Stomach (tissue), 9 donors: ENCODE data around the gene CAMK2G. TPM values are rescaled to one million over a fixed set of nuclear protein-coding genes. Genes with fewer than 3 reads are reported as not detected.
A peak's percentile ranks its signal among the peaks of the same experiment; 100 is the strongest.

Source experiments
- DNase-seq, 2 donors: peaks; one replicate each; pipeline versions ENCODE4 v3.0.0 to v3.0.0-alpha.2; 2013 to 2019
- H3K27ac ChIP-seq, 5 donors: fragments of 200-600 bp in 4 of 5; sonication (generic) in 4 of 5; one replicate each; pipeline ENCODE4 v1.5.1; 2013 to 2019; ENCODE audit warnings: mild to moderate bottlenecking in 1 of 5, moderate library complexity in 1 of 5
- H3K27me3 ChIP-seq, 3 donors: fragments of 200-600 bp; sonication (generic); one replicate each; pipeline ENCODE4 v1.5.1; 2017 to 2019; ENCODE audit warnings: mixed run types in 1 of 3
- H3K36me3 ChIP-seq, 4 donors: fragments of 200-600 bp; sonication (generic); 1 replicate in 3 of 4; 2 replicates in 1 of 4; pipeline ENCODE4 v1.5.1; 2016 to 2019
- H3K4me1 ChIP-seq, 4 donors: fragments of 200-600 bp; sonication (generic); one replicate each; pipeline ENCODE4 v1.5.1; 2016 to 2019
- H3K4me3 ChIP-seq, 4 donors: fragments of 200-600 bp; sonication (generic) in 3 of 4; one replicate each; pipeline ENCODE4 v1.5.1; 2016 to 2019; ENCODE audit warnings: mild to moderate bottlenecking in 1 of 4
- H3K9me3 ChIP-seq, 4 donors: fragments of 200-600 bp; sonication (generic); one replicate each; pipeline ENCODE4 v1.5.1; 2016 to 2019
- EP300 ChIP-seq: sonication (generic); formaldehyde crosslinking; IDR thresholded peaks from one replicate; pipeline ENCODE4 v1.6.1; 2017; ENCODE audit warnings: antibody characterized with exemption
- POLR2A ChIP-seq, 4 donors: fragments of 450-650 bp; IDR thresholded peaks; one replicate each; pipeline ENCODE4 v1.6.1; 2016; ENCODE audit warnings: antibody characterized with exemption in 4 of 4, control low read depth in 2 of 4, mild to moderate bottlenecking in 1 of 4, moderate library complexity in 1 of 4
- POLR2AphosphoS5 ChIP-seq, 3 donors: sonication (generic); formaldehyde crosslinking; IDR thresholded peaks; one replicate each; pipeline ENCODE4 v1.6.1; 2016; ENCODE audit warnings: antibody characterized with exemption in 3 of 3
- WGBS, 5 donors: extraction: QIAGEN DNeasy Blood & Tissue Kit in 3 of 5; methylation state at CpG; one replicate each; pipeline versions ENCODE4 v1.1.5 to v1.1.7; 2013 to 2018; 5-methylcytosine and 5-hydroxymethylcytosine counted together
- intact Hi-C: fragments of 100-400 bp; cut with DNase I; formaldehyde crosslinking; loops from one replicate; pipeline ENCODE4 v1.15.1; 2023; ENCODE audit warnings: low total_unique reads
- polyA plus RNA-seq, 3 donors: library from polyadenylated mRNA; stranded (reverse); fragments of 200-250 nt; gene quantifications; one replicate each; pipeline ENCODE4 v1.2.3, GENCODE V29; 2013
- total RNA-seq, 5 donors: library from RNA; depleted of rRNA; stranded (reverse); fragments of >200 nt; gene quantifications; one replicate each; pipeline versions ENCODE4 v1.1.0 to v1.2.3, GENCODE V29; 2014 to 2016
- TF ChIP-seq, protein P1 (sequence below), 7 experiments: fragments of 450-650 bp in 4 of 7; fragments of 200-600 bp in 3 of 7; sonication (generic) in 3 of 7; IDR thresholded peaks; one replicate each; pipeline ENCODE4 v1.5.1; 2016 to 2019; ENCODE audit warnings: antibody characterized with exemption in 7 of 7, control low read depth in 2 of 7, mild to moderate bottlenecking in 1 of 7
- donor health status: healthy with polysubstance abuse.
- donor health status: Bipolar disorder and iron deficiency.
- donor health status: healthy.

The CAMK2G gene
- total and polyA plus RNA-seq, 8 donors, result 7.5 to 93.3 (median 29.6) TPM

DNA sequence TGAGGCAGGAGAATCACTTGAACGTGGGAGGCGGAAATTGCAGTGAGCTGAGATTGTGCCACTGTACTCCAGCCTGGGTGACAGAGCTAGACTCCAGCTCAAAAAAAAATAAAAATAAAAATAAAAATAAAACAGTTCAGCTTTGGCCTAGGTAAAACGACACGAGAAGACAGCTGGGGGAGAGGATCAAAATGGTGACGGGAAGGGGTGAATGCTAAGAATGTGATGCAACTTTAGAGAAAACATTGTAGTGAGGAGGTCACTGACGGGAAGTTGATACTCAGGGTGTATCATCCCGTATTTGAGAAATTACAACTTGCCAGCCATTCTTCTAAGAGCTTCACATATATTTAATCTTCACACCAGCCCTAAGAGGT is 64.0 kb downstream of the CAMK2G start:
- TF ChIP-seq, protein P1, sequence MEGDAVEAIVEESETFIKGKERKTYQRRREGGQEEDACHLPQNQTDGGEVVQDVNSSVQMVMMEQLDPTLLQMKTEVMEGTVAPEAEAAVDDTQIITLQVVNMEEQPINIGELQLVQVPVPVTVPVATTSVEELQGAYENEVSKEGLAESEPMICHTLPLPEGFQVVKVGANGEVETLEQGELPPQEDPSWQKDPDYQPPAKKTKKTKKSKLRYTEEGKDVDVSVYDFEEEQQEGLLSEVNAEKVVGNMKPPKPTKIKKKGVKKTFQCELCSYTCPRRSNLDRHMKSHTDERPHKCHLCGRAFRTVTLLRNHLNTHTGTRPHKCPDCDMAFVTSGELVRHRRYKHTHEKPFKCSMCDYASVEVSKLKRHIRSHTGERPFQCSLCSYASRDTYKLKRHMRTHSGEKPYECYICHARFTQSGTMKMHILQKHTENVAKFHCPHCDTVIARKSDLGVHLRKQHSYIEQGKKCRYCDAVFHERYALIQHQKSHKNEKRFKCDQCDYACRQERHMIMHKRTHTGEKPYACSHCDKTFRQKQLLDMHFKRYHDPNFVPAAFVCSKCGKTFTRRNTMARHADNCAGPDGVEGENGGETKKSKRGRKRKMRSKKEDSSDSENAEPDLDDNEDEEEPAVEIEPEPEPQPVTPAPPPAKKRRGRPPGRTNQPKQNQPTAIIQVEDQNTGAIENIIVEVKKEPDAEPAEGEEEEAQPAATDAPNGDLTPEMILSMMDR (IDR thresholded peaks at IDR 0.05), result no peak
- no peak for TF ChIP-seq POLR2A (IDR thresholded peaks at IDR 0.05)
- no peak for TF ChIP-seq POLR2AphosphoS5 (IDR thresholded peaks at IDR 0.05)
- no peak for TF ChIP-seq EP300
- Histone ChIP-seq H3K9me3 (no peaks in the 10 kb centered on the region), H3K27ac (peak overlapping the region in 4 of 5 donors; percentile 91 to 96 (median 94)), H3K4me1 (peaks cover 10 to 58% (median 37%) of the 10 kb centered on the region in 4 donors), H3K4me3 (peak overlapping the region; percentile 82 to 97 (median 90)), H3K36me3 (peaks cover 42 to 62% (median 57%) of the 10 kb centered on the region in 4 donors), H3K27me3 (no peaks in the 10 kb centered on the region)
- DNase-seq, result no peak
- 63 to 80% (median 75%) methylated on average over 7 of the region's 7 CpGs for WGBS, 5 donors
- intact Hi-C loops, result no loop called here

- intact Hi-C loops, result no loop called here
- DNase-seq, result no peak
- Histone ChIP-seq H3K27me3 (no peaks in the 10 kb centered on the region), H3K27ac (peak overlapping the region in 3 of 5 donors; percentile 1 to 94 (median 91)), H3K4me1 (peaks cover 10 to 53% (median 37%) of the 10 kb centered on the region in 4 donors), H3K9me3 (no peaks in the 10 kb centered on the region), H3K36me3 (peaks cover 44 to 62% (median 57%) of the 10 kb centered on the region in 4 donors), H3K4me3 (peak overlapping the region in 2 of 4 donors; percentile 84 to 97)
- TF ChIP-seq, protein P1 (IDR thresholded peaks at IDR 0.05), result no peak
- TF ChIP-seq EP300, result no peak
- no peak for TF ChIP-seq POLR2A (IDR thresholded peaks at IDR 0.05)
- TF ChIP-seq POLR2AphosphoS5 (IDR thresholded peaks at IDR 0.05), result no peak
- WGBS, 5 donors, result 56 to 64% (median 64%) methylated on average over 5 of the region's 5 CpGs
Observed at GRCh38 chr10:73809061-73809818, 65.1 kb downstream of the CAMK2G start.

DNA sequence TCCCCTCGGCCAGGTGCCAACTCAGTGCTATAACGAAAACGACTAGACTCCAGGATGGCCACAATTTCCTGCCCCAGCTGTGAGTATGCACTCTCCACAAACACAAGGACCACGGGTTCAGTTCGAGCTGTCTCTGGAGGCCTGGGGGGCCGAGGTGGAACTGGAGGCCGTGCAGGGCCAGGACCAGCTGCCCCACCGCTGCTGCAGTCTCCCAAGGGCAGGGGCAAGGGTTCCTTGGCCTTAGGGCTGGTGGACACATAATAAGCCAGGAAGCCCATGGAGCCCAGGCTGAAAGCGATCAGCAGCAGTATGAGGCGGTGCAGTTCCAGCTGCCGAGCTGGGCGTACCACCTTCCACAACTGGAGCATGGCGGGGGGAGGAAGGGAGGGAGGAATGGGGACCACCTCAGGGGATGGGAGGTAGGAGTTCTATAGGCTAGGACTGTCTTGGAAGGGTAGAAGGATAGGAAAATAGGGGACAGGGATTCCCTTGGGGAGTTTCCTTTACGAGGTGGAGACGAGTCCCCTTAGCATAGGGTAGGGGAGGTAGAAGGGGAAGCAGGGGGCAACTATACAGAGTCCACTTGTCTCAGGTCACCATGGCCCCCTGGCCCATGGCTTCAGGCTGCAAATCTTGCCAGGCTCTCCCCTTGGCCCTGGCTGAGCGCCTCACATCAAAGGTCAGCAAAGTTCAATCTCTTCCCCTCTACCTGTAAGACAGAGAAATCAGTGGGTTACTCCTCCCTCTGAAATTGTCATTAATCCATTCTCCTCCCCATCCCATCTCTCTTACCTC is 66.1 kb downstream of the CAMK2G start:
- TF ChIP-seq POLR2AphosphoS5 (IDR thresholded peaks at IDR 0.05) (no peak), EP300 (no peak), POLR2A (IDR thresholded peaks at IDR 0.05) (no peak)
- TF ChIP-seq, protein P1 (IDR thresholded peaks at IDR 0.05), result no peak
- H3K36me3 ChIP-seq, result peaks cover 51 to 62% (median 57%) of the 10 kb centered on the region in 4 donors
- intact Hi-C loops, result no loop called here
- 81 to 92% (median 90%) methylated on average over 14 to 16 of the region's 16 CpGs for WGBS, 5 donors
- peak overlapping the region in 1 of 4 donors; percentile 8 for H3K4me3 ChIP-seq
- no peaks in the 10 kb centered on the region for H3K27me3 ChIP-seq
- peaks cover 10 to 57% (median 38%) of the 10 kb centered on the region in 4 donors for H3K4me1 ChIP-seq
- no peak overlapping the region for H3K27ac ChIP-seq
- DNase-seq, result no peak
- no peaks in the 10 kb centered on the region for H3K9me3 ChIP-seq

- intact Hi-C loops, result no loop called here
- TF ChIP-seq, protein P1 (IDR thresholded peaks at IDR 0.05), result no peak
- TF ChIP-seq POLR2A (IDR thresholded peaks at IDR 0.05) (no peak), POLR2AphosphoS5 (IDR thresholded peaks at IDR 0.05) (no peak), EP300 (no peak)
Observed at GRCh38 chr10:73807471-73807870, 66.9 kb downstream of the CAMK2G start.

More at GRCh38 chr10:73807471-73807870, 66.9 kb downstream of the CAMK2G start:
- Histone ChIP-seq H3K27ac (no peak overlapping the region), H3K4me1 (peaks cover 13 to 63% (median 43%) of the 10 kb centered on the region in 4 donors), H3K4me3 (peak overlapping the region in 2 of 4 donors; percentile 8 to 13), H3K27me3 (no peaks in the 10 kb centered on the region), H3K36me3 (peaks cover 58 to 68% (median 61%) of the 10 kb centered on the region in 4 donors), H3K9me3 (no peaks in the 10 kb centered on the region)
- 94 to 98% (median 95%) methylated on average over 14 of the region's 14 CpGs for WGBS, 5 donors
- no peak for DNase-seq
